ENCODE data around the gene KDM5A. TPM values are rescaled to one million over a fixed set of nuclear protein-coding genes. Genes with fewer than 3 reads are reported as not detected.
"Not testable (repeated sequence)": the region's sequence is repeated elsewhere in the genome, so short reads cannot be mapped to it uniquely, and the experiment has no call there.

Gene KDM5A
- total RNA-seq, 1 donor from 2014 or later: 107 TPM

DNA sequence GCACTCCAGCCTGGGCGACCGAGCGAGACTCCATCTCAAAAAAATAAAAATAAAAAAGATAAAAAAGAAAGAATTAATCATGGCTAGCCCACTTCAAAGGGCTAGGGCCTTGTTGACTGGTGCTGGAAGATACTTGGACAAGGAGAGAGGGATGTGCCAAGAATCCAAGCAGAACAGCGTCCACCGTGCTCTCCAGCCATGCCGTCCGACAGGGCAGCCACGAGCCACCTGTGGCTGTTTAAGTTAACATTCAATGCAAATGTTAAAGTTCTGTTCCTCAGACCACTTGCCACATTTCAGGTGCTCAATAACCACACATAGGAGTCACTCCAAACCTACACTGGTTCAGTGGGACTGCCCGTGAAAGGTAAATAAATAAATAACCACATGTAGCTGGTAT is 147.9 kb downstream of the KDM5A start:
- intact Hi-C loops (cut with micrococcal nuclease): no loop called here

DNA sequence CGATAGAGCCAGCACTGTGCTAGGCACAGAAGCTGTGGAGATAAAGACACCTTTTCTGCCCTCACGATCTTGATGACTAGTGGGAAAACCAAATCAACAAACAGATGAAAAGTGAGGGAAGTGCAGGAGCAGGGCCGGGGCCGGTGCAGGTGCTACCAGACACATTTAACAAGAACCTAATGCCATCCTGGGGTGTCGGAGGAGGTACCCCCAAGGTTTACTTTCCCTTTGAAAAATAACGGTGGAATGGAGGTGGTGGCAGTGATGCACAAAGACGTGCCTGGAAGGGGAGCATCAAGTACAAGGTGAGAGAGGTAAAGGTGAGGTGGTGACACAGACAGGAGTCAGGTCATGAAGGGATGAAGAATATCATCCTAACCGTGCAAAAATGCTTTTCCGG is 148.6 kb downstream of the KDM5A start:
- intact Hi-C loops (cut with micrococcal nuclease): no loop called here

DNA sequence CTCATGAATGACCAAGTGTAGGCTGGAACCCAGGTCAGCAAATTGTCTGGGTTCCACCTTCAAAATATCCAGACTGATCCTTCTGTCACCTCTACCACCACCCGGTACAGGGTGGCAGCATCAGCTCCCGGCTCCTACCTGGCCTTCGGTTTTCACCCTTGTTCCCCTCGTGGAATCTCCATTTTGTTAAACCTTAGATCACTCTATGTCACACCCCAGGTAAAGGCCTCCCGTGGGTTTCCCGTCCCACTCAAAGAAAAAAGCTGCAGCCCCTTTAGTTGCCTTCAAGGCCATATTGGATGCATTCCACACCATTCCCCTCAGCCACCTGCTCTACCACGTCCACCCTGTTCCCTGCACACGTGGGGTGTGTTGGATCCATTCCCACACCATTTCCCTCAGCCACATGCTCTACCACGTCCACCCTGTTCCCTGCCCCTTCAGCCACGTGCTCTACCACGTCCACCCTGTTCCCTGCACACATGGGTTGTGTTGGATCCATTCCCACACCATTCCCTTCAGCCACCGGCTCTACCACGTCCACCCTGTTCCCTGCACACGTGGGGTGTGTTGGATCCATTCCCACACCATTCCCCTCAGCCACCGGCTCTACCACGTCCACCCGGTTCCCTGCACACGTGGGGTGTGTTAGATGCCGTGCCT is 150.3 kb downstream of the KDM5A start:
- intact Hi-C loops (cut with micrococcal nuclease): no loop called here

DNA sequence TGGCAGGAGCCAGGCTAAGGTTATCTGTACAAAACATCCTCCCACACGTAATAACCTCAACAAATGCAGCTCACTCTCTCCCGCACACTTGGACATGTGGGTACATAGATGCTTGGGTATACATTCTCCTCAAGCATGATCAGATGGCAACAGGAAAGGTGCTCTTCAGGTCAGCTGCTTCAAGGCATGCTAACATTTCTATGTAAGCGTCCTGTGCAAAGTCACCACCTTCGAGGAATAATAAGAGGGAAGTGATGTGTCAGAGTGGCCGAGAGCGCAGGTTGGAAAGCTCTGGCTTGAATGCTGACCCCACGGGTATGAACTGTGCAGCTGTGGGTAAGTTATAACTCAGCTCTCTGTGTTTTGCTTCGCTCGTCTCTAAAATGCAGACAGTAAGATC is 151.0 kb downstream of the KDM5A start:
- intact Hi-C loops (cut with micrococcal nuclease): no loop called here

DNA sequence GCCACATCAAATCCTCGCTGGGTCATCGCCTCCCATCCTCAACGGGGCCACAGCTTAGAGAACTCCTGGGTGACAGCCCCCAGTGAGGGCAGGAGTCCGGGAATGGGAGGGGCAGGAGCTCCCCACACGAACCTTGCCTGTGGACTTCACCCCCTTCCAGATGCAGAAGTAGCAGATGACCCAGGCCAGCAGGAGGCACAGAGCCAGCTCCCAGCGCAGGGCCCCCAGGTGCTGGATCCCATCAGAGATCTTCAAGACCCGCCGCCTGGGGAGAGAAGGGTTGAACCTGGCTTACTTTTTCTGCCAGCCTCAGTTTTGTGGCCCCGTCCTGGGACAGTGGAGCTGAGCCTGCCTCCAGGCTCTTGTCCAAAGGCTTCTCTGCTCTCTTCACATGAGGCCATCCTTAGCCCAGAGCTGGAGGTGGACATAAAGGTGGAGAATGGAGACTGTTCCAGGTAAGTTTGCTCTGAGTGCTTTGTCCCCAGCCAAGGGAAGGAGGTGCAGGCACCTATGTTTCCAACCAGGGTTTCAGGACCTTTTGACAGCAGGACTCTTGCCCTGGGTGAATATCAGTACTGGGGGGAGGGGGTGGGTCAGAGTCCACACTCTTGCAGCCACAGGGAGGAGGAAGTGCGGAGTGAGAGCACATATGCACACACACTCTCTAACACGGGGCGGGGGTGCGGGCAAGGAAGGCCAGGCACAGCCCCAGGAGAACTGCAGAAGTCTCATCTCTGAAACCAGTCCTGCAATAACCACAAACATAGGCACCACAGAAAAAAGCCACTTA is 151.9 kb downstream of the KDM5A start:
- intact Hi-C loops (cut with micrococcal nuclease): no loop called here

DNA sequence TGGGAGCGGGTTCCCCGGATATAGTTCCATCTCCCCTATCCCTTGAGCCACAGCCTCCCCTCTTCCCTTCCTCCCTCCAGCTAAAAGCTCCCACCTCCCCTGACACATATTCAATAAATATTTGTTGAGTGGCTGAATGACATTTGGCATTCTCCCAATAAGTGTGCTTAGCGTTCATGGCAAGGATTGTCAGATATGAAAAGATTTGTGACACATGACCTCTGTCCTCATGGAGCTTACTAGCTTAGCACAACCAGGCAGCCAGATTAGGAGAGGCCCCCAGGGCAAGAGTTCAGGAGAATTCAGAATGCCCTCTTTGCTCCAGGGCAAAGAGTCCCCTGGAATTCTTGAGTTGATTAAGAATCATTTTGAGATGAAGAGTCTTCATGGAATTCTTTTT is 152.7 kb downstream of the KDM5A start:
- intact Hi-C loops (cut with micrococcal nuclease): no loop called here

DNA sequence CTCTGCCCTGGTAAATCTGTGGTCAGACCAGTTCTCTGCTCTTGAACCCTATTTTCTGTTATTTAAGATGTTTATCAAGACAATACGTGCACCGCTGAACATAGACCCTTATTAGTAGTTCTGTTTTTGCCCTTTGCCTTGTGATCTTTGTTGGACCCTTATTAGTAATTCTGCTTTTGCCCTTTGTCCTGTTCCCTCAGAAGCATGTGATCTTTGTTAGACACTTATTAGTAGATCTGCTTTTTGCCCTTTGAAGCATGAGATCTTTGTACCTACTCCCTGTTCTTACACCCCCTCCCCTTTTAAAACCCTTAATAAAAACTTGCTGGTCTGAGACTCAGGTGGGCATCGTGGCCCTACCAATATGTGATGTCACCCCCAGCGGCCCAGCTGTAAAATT is 153.2 kb downstream of the KDM5A start:
- intact Hi-C loops (cut with micrococcal nuclease): not testable (repeated sequence)

DNA sequence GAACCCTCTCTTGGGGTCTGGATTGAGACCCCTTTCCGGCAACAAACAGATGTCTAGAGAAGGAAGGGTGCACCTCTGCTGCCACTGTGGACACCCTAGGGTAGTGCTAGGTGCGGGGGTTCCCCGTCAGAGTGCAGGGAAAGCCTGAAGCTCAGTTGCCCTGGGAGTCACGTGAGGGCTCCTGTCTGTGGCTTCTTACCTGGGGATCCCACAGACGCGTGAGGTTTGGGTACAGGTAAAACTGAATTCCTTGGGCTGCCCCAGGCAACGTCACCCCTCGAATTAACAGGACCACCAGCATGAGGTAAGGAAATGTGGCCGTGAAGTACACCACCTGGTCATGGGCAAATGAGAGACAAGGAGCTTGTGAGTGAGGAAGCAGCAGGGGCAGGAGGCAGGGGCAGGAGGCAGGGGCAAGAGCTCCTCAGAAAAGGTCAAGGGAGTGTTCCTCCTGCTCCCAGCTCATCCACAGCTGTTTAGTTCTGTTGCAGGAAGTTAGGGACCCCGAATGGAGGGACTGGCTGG is 154.2 kb downstream of the KDM5A start:
- intact Hi-C loops (cut with micrococcal nuclease): no loop called here

DNA sequence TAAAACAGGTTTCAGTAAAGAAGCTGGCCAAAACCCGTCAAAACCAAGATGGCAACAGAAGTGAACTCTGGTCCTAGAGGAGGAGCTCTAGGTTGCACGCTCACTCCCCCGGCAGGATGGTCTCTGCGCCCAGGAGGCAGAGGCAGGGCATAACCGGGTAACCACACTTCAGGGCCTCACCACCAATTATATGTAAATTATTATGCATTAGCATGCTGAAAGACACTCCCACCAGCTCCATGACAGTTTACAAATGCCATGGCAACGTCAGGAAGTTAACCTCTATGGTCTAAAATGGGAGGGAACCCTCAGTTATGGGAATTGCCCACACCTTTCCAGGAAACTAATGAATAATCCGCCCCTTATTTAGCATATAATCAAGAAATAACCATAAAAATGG is 155.1 kb downstream of the KDM5A start:
- intact Hi-C loops (cut with micrococcal nuclease): no loop called here

DNA sequence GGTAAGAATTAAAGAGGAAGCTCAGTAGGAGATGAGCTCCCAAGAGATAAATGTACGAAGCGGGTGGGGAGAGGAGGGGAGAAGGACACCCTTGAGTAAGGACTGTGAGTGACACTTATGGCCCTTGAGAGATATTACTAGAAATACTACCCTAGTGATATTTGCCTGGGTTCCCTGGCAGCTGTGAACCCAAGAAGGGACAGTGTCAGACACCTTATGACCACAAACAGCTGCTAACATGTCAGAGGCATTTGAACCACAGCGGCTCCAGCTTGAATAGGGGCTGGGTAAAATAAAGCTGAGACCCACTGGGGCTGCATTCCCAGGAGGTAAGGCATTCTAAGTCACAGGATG is 155.5 kb downstream of the KDM5A start:
- intact Hi-C loops (cut with micrococcal nuclease): no loop called here

DNA sequence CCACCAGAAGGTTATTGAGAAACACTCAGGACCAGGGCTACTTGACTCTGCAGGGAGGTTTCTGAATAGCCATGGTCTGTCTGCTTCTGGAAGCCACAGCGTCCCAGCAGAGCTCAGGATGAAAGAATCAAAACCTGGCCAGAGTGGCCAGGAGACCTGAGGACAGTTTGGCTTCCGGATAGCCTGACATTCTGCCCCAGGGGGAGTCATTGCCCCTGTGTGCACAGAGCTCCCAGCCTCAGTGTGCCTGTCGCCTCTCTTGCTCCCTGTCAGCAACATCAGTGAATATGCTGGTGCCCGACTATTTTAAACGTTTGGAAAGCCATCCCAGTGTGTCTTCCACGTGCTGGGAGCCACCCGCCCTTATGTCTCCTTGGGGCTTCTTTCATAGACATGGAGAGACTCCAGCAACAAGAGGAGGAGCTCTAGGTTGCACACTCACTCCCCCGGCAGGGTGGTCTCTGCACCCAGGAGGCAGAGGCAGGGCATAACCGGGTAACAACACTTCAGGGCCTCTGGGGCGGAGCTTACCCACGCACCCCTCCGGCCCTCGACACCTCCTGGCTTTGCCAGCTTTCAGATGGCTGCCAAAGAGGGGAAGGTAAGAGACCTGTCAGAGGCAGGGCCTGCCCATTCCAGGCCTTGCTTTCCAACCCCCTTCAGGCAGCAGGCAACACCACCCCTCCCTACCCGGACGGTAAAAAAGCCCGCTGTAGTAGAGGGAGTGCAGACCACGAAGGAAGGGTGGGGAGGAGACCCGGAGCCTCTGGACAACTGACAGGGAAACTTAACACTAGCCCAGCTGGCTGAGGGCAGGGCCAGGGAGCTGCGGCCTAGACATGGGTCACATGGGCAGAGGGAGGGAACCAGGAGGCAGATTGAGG is 156.1 kb downstream of the KDM5A start:
- intact Hi-C loops (cut with micrococcal nuclease): no loop called here

DNA sequence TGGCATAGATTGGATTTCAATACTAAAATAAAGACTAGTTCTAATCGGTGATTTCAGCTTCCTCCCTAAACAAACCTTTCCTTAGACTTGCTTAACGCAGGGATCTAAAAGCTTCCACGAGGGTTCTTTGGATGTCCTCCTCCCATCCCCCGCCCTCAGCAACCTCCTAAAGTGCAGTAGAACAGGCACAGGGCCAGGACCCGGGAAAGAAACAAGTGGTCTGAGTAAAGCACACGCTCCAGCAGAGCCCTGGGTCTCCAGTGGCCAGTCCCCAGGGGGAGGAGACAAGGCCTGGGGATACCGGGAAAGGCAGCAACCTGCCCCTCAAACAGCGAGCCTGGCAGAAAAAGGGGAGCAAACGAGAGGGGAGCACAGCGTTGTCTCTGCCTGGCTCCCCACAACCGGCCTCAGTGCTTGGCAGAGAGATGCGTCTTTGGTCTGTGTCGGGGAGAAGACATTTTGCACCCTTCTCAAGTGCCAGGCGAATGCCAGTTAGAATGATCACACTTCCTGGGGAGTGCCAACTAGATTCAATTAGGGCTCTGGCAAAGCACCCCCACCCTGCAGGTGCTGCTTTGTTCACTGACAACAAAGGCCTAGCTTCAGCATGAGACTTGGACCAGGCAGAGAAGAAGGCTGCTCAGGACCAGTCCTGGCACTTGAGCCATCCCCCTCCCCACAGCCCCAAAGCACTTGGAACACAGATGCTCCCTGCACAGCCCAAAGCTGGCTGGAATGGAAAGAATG is 158.0 kb downstream of the KDM5A start:
- intact Hi-C loops (cut with micrococcal nuclease): no loop called here

Other genes with a start within 250 kb of the KDM5A start
- not detected in 2 replicates for gene SLC6A12, start 175.2 kb downstream of the KDM5A start, total RNA-seq
- 0.78 and 0.95 TPM in 2 replicates for gene SLC6A13, start 126.5 kb downstream of the KDM5A start, total RNA-seq
- 13.4 and 17.3 TPM in 2 replicates for gene CCDC77, start 12.3 kb upstream of the KDM5A start, total RNA-seq
- 13.4 and 13.6 TPM in 2 replicates for gene B4GALNT3, start 70.6 kb upstream of the KDM5A start, total RNA-seq